Superior temporal gyrus (tissue), 1 donor: ENCODE results near the gene GTPBP2.
A peak's percentile ranks its signal among the peaks of the same experiment; 100 is the strongest.

Experiments
- DNase-seq: peaks from one replicate; pipeline ENCODE4 v3.0.0-alpha.2; 2016; ENCODE audit errors: extremely low spot score

Gene GTPBP2

GRCh38 chr6:43578748-43579147 lies 50.3 kb downstream of the GTPBP2 start:
- no peak for DNase-seq

- DNase-seq, result peak; percentile 87
Observed at GRCh38 chr6:43575772-43576551, 53.1 kb downstream of the GTPBP2 start, which contains the start of the genes POLH and XPO5. TSS of gene POLH (plus strand) at chr6:43576185. CDS start at chr6:43582320, 6,135 bp downstream. TSS of gene XPO5 (minus strand) at chr6:43576038. CDS start at chr6:43575864, 174 bp downstream.

- no peak for DNase-seq
Observed at GRCh38 chr6:43575105-43575771, 53.8 kb downstream of the GTPBP2 start.

- no peak for DNase-seq
Observed at GRCh38 chr6:43572015-43572414, 57.0 kb downstream of the GTPBP2 start.

- no peak for DNase-seq
Observed at GRCh38 chr6:43570876-43571441, 58.1 kb downstream of the GTPBP2 start.
